Activated CD4-positive, alpha-beta T cell treated with anti-CD3 and anti-CD28 coated beads, Interleukin-2, amount 10 ng/mL, durations not matched to agents 7 days and 5 days (primary cell): ENCODE data around the gene GRIK4. TPM values are rescaled to one million over a fixed set of nuclear protein-coding genes. Genes with fewer than 3 reads are reported as not detected.
"Not testable (repeated sequence)": the region's sequence is repeated elsewhere in the genome, so short reads cannot be mapped to it uniquely, and the experiment has no call there.

Experiments used
- CTCF ChIA-PET: fragments of 350-600 bp; sonication (Branson Sonifier 250); formaldehyde crosslinking; loops from one replicate; lab custom pipeline; 2021; ENCODE audit warnings: antibody characterized with exemption; lab: Charles Lee
- POLR2A ChIA-PET: fragments of 350-600 bp; sonication (Branson Sonifier 250); formaldehyde crosslinking; loops from one replicate; lab custom pipeline; 2021; ENCODE audit warnings: antibody characterized with exemption; lab: Charles Lee
- DNase-seq: peaks from one replicate; pipeline ENCODE4 v3.0.0-alpha.2; 2020
- H3K27ac Mint-ChIP-seq: one replicate; pipeline ENCODE4 v1.8.0; 2021; ENCODE audit warnings: mild to moderate bottlenecking, moderate library complexity, mixed read lengths
- H3K27me3 Mint-ChIP-seq: one replicate; pipeline ENCODE4 v1.8.0; 2021; ENCODE audit warnings: mixed read lengths
- H3K36me3 Mint-ChIP-seq: one replicate; pipeline ENCODE4 v1.8.0; 2021; ENCODE audit warnings: low read depth, mixed read lengths
- H3K4me1 Mint-ChIP-seq: one replicate; pipeline ENCODE4 v1.8.0; 2021; ENCODE audit warnings: mixed read lengths
- H3K4me3 Mint-ChIP-seq: one replicate; pipeline ENCODE4 v1.8.0; 2021; ENCODE audit warnings: mild to moderate bottlenecking, moderate library complexity, mixed read lengths
- H3K9me3 Mint-ChIP-seq: one replicate; pipeline ENCODE4 v1.8.0; 2021; ENCODE audit warnings: mixed read lengths
- total RNA-seq, 2 experiments: library from RNA; stranded (reverse); gene quantifications; one replicate each; pipeline ENCODE4 v1.2.3, GENCODE V29; 2021

Gene GRIK4
- total RNA-seq, 2 experiments from 2014 or later: not detected

- Mint-ChIP-seq H3K4me1 (no peaks in the 10 kb centered on the region), H3K27ac (no peak overlapping the region), H3K27me3 (no peaks in the 10 kb centered on the region), H3K9me3 (no peaks in the 10 kb centered on the region), H3K4me3 (no peak overlapping the region), H3K36me3 (no peaks in the 10 kb centered on the region)
- ChIA-PET POLR2A (no interaction called here), CTCF (no interaction called here)
- DNase-seq: no peak
These were observed 237.8 kb downstream of the GRIK4 start for GRCh38 chr11:120749395-120749794.

GRCh38 chr11:120750647-120751549, 239.3 kb downstream of the GRIK4 start:
- CTCF ChIA-PET: interaction anchor here (0.6 kb wide), 1 partner anchor 234 kb away, joined by 3 read pairs; no protein-coding TSS in a partner anchor
- no peak overlapping the region for H3K4me3 Mint-ChIP-seq
- POLR2A ChIA-PET: no interaction called here
- no peaks in the 10 kb centered on the region for H3K36me3 Mint-ChIP-seq
- no peaks in the 10 kb centered on the region for H3K27me3 Mint-ChIP-seq
- H3K4me1 Mint-ChIP-seq: no peaks in the 10 kb centered on the region
- no peak overlapping the region for H3K27ac Mint-ChIP-seq
- no peak for DNase-seq
- no peaks in the 10 kb centered on the region for H3K9me3 Mint-ChIP-seq

DNA sequence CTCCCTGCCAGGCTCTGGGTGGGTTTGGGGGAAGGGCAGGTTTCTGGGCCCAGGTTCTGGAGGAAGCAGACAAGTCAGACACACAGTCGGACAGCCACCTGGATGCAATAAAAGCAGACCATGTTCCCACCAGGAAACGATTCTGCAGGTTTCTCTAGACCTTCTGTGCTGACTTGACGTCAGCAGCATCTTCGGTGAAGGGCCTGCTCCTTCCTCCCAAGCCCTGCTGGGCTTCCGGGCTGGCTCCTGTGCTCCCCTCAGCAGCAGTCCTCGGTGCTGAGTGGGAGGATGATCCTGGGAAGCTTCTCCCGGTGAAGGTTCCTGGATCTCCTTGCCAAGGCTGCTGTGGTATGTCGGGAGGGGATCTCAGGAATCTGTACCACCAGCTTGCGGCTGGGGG, 240.0 kb downstream of the GRIK4 start:
- H3K4me3 Mint-ChIP-seq: no peak overlapping the region
- H3K36me3 Mint-ChIP-seq: no peaks in the 10 kb centered on the region
- no peaks in the 10 kb centered on the region for H3K4me1 Mint-ChIP-seq
- H3K27ac Mint-ChIP-seq: no peak overlapping the region
- POLR2A ChIA-PET: no interaction called here
- CTCF ChIA-PET: no interaction called here
- no peaks in the 10 kb centered on the region for H3K27me3 Mint-ChIP-seq
- DNase-seq: no peak
- no peaks in the 10 kb centered on the region for H3K9me3 Mint-ChIP-seq

DNA sequence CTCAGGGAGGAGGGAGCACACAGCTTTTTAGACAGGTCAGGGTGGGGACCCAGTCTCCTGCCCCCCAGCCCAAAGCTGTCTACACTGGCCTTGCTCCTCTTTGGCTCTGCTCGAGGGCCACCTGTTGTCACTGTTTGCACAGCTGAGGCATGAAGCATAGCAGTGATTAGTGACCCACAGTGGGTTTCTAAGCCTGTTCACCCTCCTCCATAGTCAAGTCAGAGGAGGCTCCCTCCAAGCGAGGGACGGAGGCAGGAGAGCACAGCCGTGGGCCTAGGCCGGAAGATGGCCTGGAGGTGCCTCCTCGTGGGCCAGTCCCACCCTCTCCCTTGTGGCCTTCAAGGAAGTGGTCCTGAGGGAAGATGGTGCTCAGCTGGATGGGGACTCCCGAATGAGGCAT, 241.1 kb downstream of the GRIK4 start:
- Mint-ChIP-seq H3K36me3 (no peaks in the 10 kb centered on the region), H3K4me3 (no peak overlapping the region), H3K9me3 (no peaks in the 10 kb centered on the region), H3K4me1 (no peaks in the 10 kb centered on the region), H3K27ac (no peak overlapping the region), H3K27me3 (no peaks in the 10 kb centered on the region)
- CTCF ChIA-PET: no interaction called here
- POLR2A ChIA-PET: no interaction called here
- DNase-seq: no peak

- Mint-ChIP-seq H3K4me1 (no peaks in the 10 kb centered on the region), H3K27me3 (peaks cover 2% of the 10 kb centered on the region), H3K36me3 (no peaks in the 10 kb centered on the region), H3K4me3 (no peak overlapping the region), H3K9me3 (no peaks in the 10 kb centered on the region), H3K27ac (no peak overlapping the region)
- ChIA-PET CTCF (no interaction called here), POLR2A (no interaction called here)
- DNase-seq: no peak
These were observed 245.4 kb downstream of the GRIK4 start for GRCh38 chr11:120756931-120757330.

- Mint-ChIP-seq H3K9me3 (no peaks in the 10 kb centered on the region), H3K4me3 (no peak overlapping the region), H3K27ac (no peak overlapping the region), H3K36me3 (no peaks in the 10 kb centered on the region), H3K4me1 (no peaks in the 10 kb centered on the region), H3K27me3 (peaks cover 15% of the 10 kb centered on the region)
- no peak for DNase-seq
- CTCF ChIA-PET: no interaction called here
- POLR2A ChIA-PET: no interaction called here
These were observed 247.5 kb downstream of the GRIK4 start for GRCh38 chr11:120759046-120759445.

DNA sequence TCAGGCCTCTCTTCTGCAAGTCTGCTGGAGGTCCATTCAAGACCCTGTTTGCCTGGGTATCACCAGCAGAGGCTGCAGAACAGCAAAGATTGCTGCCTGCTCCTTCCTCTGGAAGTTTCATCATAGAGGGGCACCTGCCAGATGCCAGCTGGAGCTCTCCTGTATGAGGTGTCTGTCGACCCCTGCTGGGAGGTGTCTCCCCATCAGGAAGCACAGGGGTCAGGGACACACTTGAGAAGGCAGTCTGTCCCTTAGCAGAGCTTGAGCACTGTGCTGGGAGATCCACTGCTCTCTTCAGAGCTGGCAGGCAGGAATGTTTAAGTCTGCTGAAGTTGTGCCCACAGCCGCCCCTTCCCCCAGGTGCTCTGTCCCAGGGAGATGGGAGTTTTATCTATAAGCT, 254.2 kb downstream of the GRIK4 start:
- POLR2A ChIA-PET: not testable (repeated sequence)

GRCh38 chr11:120766318-120766717, 254.8 kb downstream of the GRIK4 start:
- Mint-ChIP-seq H3K4me3 (no peak overlapping the region), H3K9me3 (no peaks in the 10 kb centered on the region), H3K27me3 (peaks cover 24% of the 10 kb centered on the region), H3K27ac (no peak overlapping the region), H3K36me3 (no peaks in the 10 kb centered on the region), H3K4me1 (no peaks in the 10 kb centered on the region)
- CTCF ChIA-PET: no interaction called here
- POLR2A ChIA-PET: no interaction called here
- DNase-seq: no peak

More for the DNA sequence above, 254.2 kb downstream of the GRIK4 start:
- H3K27ac Mint-ChIP-seq, DNase-seq, H3K36me3 Mint-ChIP-seq, CTCF ChIA-PET, H3K4me1 Mint-ChIP-seq, H3K4me3 Mint-ChIP-seq, H3K9me3 Mint-ChIP-seq: not testable (repeated sequence)
- peaks cover 22% of the 10 kb centered on the region for H3K27me3 Mint-ChIP-seq

- no peaks in the 10 kb centered on the region for H3K9me3 Mint-ChIP-seq
- DNase-seq: no peak
- no peak overlapping the region for H3K27ac Mint-ChIP-seq
- H3K27me3 Mint-ChIP-seq: peaks cover 17% of the 10 kb centered on the region
- no peaks in the 10 kb centered on the region for H3K4me1 Mint-ChIP-seq
- H3K4me3 Mint-ChIP-seq: no peak overlapping the region
- no peaks in the 10 kb centered on the region for H3K36me3 Mint-ChIP-seq
- POLR2A ChIA-PET: no interaction called here
- CTCF ChIA-PET: no interaction called here
These were observed 257.4 kb downstream of the GRIK4 start for GRCh38 chr11:120768949-120769348.

DNA sequence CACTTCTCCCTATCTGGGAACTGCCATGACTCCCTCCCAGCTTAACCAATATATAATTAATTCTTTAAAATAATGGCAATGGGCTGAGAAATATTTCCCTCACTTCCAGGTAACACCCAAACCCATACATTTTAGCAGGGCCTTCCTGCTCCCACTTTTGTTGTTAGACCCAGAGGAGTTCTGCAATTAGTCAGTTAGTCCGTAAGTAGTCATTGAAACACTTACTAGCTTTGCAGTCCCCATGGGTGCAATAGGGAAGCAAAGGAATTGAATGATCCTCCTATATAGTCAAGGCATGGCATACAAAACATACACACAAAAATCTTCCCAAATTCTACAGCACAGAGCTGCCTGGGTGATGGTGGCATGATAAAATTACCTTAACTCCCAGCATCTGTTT, 258.4 kb downstream of the GRIK4 start:
- POLR2A ChIA-PET: no interaction called here
- CTCF ChIA-PET: no interaction called here
- Mint-ChIP-seq H3K4me1 (no peaks in the 10 kb centered on the region), H3K4me3 (no peak overlapping the region), H3K27me3 (peaks cover 14% of the 10 kb centered on the region), H3K36me3 (no peaks in the 10 kb centered on the region), H3K27ac (no peak overlapping the region), H3K9me3 (no peaks in the 10 kb centered on the region)
- DNase-seq: no peak

DNA sequence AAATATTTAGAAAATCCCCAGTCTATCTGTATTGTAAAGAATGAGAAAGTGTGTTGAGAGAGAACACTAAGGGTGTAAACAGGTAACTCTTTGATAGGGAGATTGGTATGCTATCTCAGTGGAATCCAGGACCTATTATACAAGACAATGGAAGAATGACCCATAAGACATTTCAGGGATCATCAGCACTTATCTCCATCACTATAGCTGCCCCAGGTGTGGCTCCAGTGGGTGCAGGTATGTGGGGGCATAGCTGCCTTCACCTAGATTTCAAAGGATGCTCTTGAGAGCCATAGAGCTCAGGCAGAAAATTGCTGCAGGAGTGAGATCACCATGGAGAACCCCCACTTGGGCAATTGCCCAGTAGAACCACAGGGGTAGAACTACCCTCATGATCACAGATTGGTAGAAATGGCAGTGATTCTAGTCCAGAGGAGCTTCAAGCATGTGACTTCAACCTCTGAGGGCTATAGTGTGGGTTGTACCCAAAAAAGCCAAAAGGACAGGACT, 260.1 kb downstream of the GRIK4 start:
- Mint-ChIP-seq H3K27me3 (peaks cover 14% of the 10 kb centered on the region), H3K4me3 (no peak overlapping the region), H3K9me3 (no peaks in the 10 kb centered on the region), H3K36me3 (no peaks in the 10 kb centered on the region), H3K4me1 (no peaks in the 10 kb centered on the region), H3K27ac (no peak overlapping the region)
- POLR2A ChIA-PET: no interaction called here
- DNase-seq: no peak
- CTCF ChIA-PET: no interaction called here

DNA sequence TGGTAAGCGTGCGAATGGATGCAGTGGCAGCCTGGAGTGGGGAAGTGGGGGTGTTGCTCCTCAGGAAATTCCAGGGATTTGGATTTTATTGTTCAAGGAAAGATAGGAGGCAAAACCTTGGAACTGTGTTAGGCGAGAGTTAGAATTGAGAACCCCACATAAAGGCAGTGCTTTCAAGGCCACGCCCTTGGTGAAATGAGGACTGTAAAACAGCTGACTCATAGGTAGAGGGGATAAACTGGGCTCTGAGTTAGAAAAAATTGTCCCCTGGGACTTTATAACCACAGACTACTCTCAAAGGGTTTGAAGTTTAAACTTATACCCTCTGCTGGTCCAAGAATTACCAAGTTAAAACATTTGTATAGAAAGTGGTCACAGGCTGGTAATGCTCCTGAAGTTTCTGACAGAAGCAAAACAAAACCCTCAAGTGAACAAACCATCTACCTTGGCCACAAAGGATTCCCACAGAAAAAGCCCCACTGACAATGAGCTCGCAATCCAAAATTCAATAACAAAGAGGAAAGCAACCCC, 262.0 kb downstream of the GRIK4 start:
- no peaks in the 10 kb centered on the region for H3K9me3 Mint-ChIP-seq
- H3K4me3 Mint-ChIP-seq: no peak overlapping the region
- no peak overlapping the region for H3K27ac Mint-ChIP-seq
- no peak for DNase-seq
- peaks cover 10% of the 10 kb centered on the region for H3K27me3 Mint-ChIP-seq
- ChIA-PET CTCF (no interaction called here), POLR2A (no interaction called here)
- no peaks in the 10 kb centered on the region for H3K4me1 Mint-ChIP-seq
- H3K36me3 Mint-ChIP-seq: no peaks in the 10 kb centered on the region

GRCh38 chr11:120774591-120775386, 263.2 kb downstream of the GRIK4 start:
- POLR2A ChIA-PET: interaction anchor here (0.7 kb wide), 1 partner anchor 90 kb away, joined by 3 read pairs; no protein-coding TSS in a partner anchor
- Mint-ChIP-seq H3K36me3 (no peaks in the 10 kb centered on the region), H3K27ac (no peak overlapping the region), H3K4me1 (no peaks in the 10 kb centered on the region), H3K27me3 (peaks cover 10% of the 10 kb centered on the region), H3K4me3 (no peak overlapping the region), H3K9me3 (no peaks in the 10 kb centered on the region)
- DNase-seq: no peak
- CTCF ChIA-PET: no interaction called here
